PC-9 (cell line): Measurements from ENCODE around the gene RFXAP. TPM values are rescaled to one million over a fixed set of nuclear protein-coding genes. Genes with fewer than 3 reads are reported as not detected.

Experiments used
- BruUV-seq: library from RNA; stranded (reverse); fragments of 400-500 nt; replicated peaks from 2 replicates; lab custom pipeline; 2021; lab: Mats Ljungman, UMichigan
- CTCF ChIA-PET: fragments of 300-600 bp; sonication (Branson Sonifier 250); formaldehyde crosslinking; loops from one replicate; lab custom pipeline; 2022; ENCODE audit warnings: antibody characterized with exemption; lab: Charles Lee
- POLR2A ChIA-PET: fragments of 300-600 bp; sonication (Branson Sonifier 250); formaldehyde crosslinking; loops from one replicate; lab custom pipeline; 2022; ENCODE audit warnings: antibody characterized with exemption; ENCODE audit not compliant: unreplicated experiment; lab: Charles Lee
- DNase-seq, 2 experiments: peaks; one replicate each; pipeline versions ENCODE4 v3.0.0 to v3.0.0-alpha.2; 2015 to 2022; ENCODE audit warnings: mixed read lengths in 1 of 2
- H2AFZ ChIP-seq: fragments of 200-600 bp; sonication (generic); 2 replicates; pipeline ENCODE4 v1.8.1; 2017; ENCODE audit warnings: antibody characterized with exemption
- H3F3A ChIP-seq: fragments of 200-600 bp; sonication (generic); 2 replicates; pipeline ENCODE4 v1.8.1; 2017; ENCODE audit warnings: antibody characterized with exemption, mild to moderate bottlenecking, low read depth; ENCODE audit not compliant: insufficient read depth
- H3K27ac ChIP-seq: fragments of 200-600 bp; sonication (generic); 2 replicates; pipeline ENCODE4 v1.6.1; 2016; ENCODE audit warnings: mixed run types
- H3K27me3 ChIP-seq: fragments of 200-600 bp; sonication (generic); 2 replicates; pipeline ENCODE4 v1.6.1; 2016; ENCODE audit warnings: low read depth, mixed run types; ENCODE audit not compliant: insufficient read depth
- H3K36me3 ChIP-seq: fragments of 200-600 bp; sonication (generic); 2 replicates; pipeline ENCODE4 v1.6.1; 2016; ENCODE audit warnings: low read depth, mixed run types
- H3K4me1 ChIP-seq: fragments of 200-600 bp; sonication (generic); replicated peaks from 2 replicates; pipeline ENCODE4 v1.6.1; 2016; ENCODE audit warnings: mixed run types; ENCODE audit not compliant: insufficient read depth
- H3K4me2 ChIP-seq: fragments of 200-600 bp; sonication (generic); 2 replicates; pipeline ENCODE4 v1.6.1; 2017; ENCODE audit warnings: mixed run types
- H3K4me3 ChIP-seq: fragments of 200-600 bp; sonication (generic); 2 replicates; pipeline ENCODE4 v1.6.1; 2016; ENCODE audit warnings: mixed run types
- H3K79me2 ChIP-seq: fragments of 200-600 bp; sonication (generic); 2 replicates; pipeline ENCODE4 v1.6.1; 2017; ENCODE audit warnings: low read depth, mixed run types
- H3K9me2 ChIP-seq: fragments of 200-600 bp; sonication (generic); 2 replicates; pipeline ENCODE4 v1.8.1; 2017; ENCODE audit warnings: mild to moderate bottlenecking; ENCODE audit not compliant: insufficient read depth
- H3K9me3 ChIP-seq: fragments of 200-600 bp; sonication (generic); 2 replicates; pipeline ENCODE4 v1.8.1; 2016; ENCODE audit warnings: low read depth; ENCODE audit not compliant: insufficient read depth
- H4K20me1 ChIP-seq: fragments of 200-600 bp; sonication (generic); 2 replicates; pipeline ENCODE4 v1.8.1; 2017; ENCODE audit not compliant: insufficient read depth
- CTCF ChIP-seq: fragments of 200-600 bp; sonication (generic); conservative IDR thresholded peaks from 2 replicates; pipeline ENCODE4 v1.6.1; 2017; ENCODE audit warnings: mixed run types, antibody characterized with exemption, mild to moderate bottlenecking, moderate library complexity
- EZH2 ChIP-seq: fragments of 200-600 bp; sonication (generic); IDR thresholded peaks from 2 replicates; pipeline ENCODE4 v1.8.0; 2017; ENCODE audit warnings: antibody characterized with exemption, low read depth
- intact Hi-C: fragments of 100-400 bp; cut with micrococcal nuclease; formaldehyde crosslinking; loops from one replicate; pipeline ENCODE4 v1.10.0; 2022; ENCODE audit not compliant: unreplicated experiment
- total RNA-seq: library from RNA; stranded (reverse); gene quantifications from 2 replicates; pipeline ENCODE4 v1.2.3, GENCODE V29; 2021

Gene RFXAP
- total RNA-seq, 1 experiment from 2014 or later, result 5.6 TPM

- CTCF ChIA-PET, result no interaction called here
- no peaks in the 10 kb centered on the region for H3K36me3 ChIP-seq
- H4K20me1 ChIP-seq, result no peaks in the 10 kb centered on the region
Measured at GRCh38 chr13:36772853-36773252, 46.2 kb upstream of the RFXAP start.

GRCh38 chr13:36774931-36775330 lies 44.1 kb upstream of the RFXAP start:
- no peak for DNase-seq
- Histone ChIP-seq H3K4me3 (no peak overlapping the region), H3K4me2 (no peak overlapping the region), H3K79me2 (no peaks in the 10 kb centered on the region), H2AFZ (no peak overlapping the region), H3K4me1 (no peaks in the 10 kb centered on the region), H3K9me3 (no peaks in the 10 kb centered on the region), H3K9me2 (no peaks in the 10 kb centered on the region), H3K27ac (no peak overlapping the region), H3F3A (no peaks in the 10 kb centered on the region), H3K36me3 (no peaks in the 10 kb centered on the region), H3K27me3 (no peaks in the 10 kb centered on the region), H4K20me1 (no peaks in the 10 kb centered on the region)
- TF ChIP-seq CTCF (no peak), EZH2 (no peak)
- intact Hi-C loops, result no loop called here
- POLR2A ChIA-PET, result no interaction called here
- CTCF ChIA-PET, result no interaction called here
- no TSS peak for BruUV-seq

More at GRCh38 chr13:36772853-36773252, 46.2 kb upstream of the RFXAP start:
- Histone ChIP-seq H3F3A (no peaks in the 10 kb centered on the region), H3K4me2 (no peak overlapping the region), H2AFZ (no peak overlapping the region), H3K4me3 (no peak overlapping the region), H3K27ac (no peak overlapping the region), H3K79me2 (no peaks in the 10 kb centered on the region), H3K9me2 (no peaks in the 10 kb centered on the region), H3K9me3 (peaks cover 3% of the 10 kb centered on the region; the same call in 1 of the 2 replicates), H3K27me3 (no peaks in the 10 kb centered on the region), H3K4me1 (peaks cover 1% of the 10 kb centered on the region)
- intact Hi-C loops, result no loop called here
- DNase-seq, result no peak
- POLR2A ChIA-PET, result no interaction called here
- BruUV-seq, result no TSS peak
- TF ChIP-seq CTCF (no peak), EZH2 (no peak)

GRCh38 chr13:36776175-36776574 lies 42.8 kb upstream of the RFXAP start:
- DNase-seq, result no peak
- Histone ChIP-seq H3K27me3 (no peaks in the 10 kb centered on the region), H3K27ac (no peak overlapping the region), H3F3A (no peaks in the 10 kb centered on the region), H3K79me2 (no peaks in the 10 kb centered on the region), H3K4me1 (no peaks in the 10 kb centered on the region), H3K9me2 (no peaks in the 10 kb centered on the region), H4K20me1 (no peaks in the 10 kb centered on the region), H2AFZ (no peak overlapping the region), H3K4me3 (no peak overlapping the region), H3K4me2 (no peak overlapping the region), H3K36me3 (no peaks in the 10 kb centered on the region), H3K9me3 (no peaks in the 10 kb centered on the region)
- BruUV-seq, result no TSS peak
- POLR2A ChIA-PET, result no interaction called here
- intact Hi-C loops, result no loop called here
- no peak for TF ChIP-seq CTCF
- TF ChIP-seq EZH2, result no peak
- CTCF ChIA-PET, result no interaction called here
